IMR-90 (cell line): ENCODE measurements around the gene KIRREL1. TPM values are rescaled to one million over a fixed set of nuclear protein-coding genes. Genes with fewer than 3 reads are reported as not detected.

Experiments
- ATAC-seq: fragments of 200-7000 bp; cut with Tn5 transposase; 2 replicates; pipeline ENCODE4 v1.9.1; 2020; ENCODE audit warnings: low read depth, mild to moderate bottlenecking, moderate library complexity
- BruUV-seq: library from RNA; stranded (reverse); fragments of 400-500 nt; replicated peaks from 2 replicates; lab custom pipeline; 2021; lab: Mats Ljungman, UMichigan
- CTCF ChIA-PET: fragments of 300-600 bp; formaldehyde crosslinking; extraction: SDS; loops from one replicate; lab custom pipeline; 2021; ENCODE audit warnings: antibody characterized with exemption; lab: Yijun Ruan, JAX
- POLR2A ChIA-PET: fragments of 300-600 bp; sonication (Branson Sonifier 250); formaldehyde crosslinking; loops from one replicate; lab custom pipeline; 2022; ENCODE audit warnings: antibody characterized with exemption; ENCODE audit not compliant: unreplicated experiment; lab: Charles Lee
- DNase-seq: peaks from one replicate; pipeline ENCODE4 v3.0.0; 2013
- H2AFZ ChIP-seq: replicated peaks from 2 replicates; pipeline ENCODE3; 2013; ENCODE audit warnings: low read length, mild to moderate bottlenecking; ENCODE audit not compliant: poor library complexity
- H2AK5ac ChIP-seq: 2 replicates; pipeline ENCODE4 v1.6.1; 2013; ENCODE audit warnings: low read depth, low read length, inconsistent platforms
- H2AK9ac ChIP-seq: replicated peaks from 2 replicates; pipeline ENCODE3; 2013; ENCODE audit warnings: mild to moderate bottlenecking, low read depth, low read length, moderate library complexity; ENCODE audit not compliant: poor library complexity
- H2BK120ac ChIP-seq: 2 replicates; pipeline ENCODE4 v1.6.1; 2013; ENCODE audit warnings: low read depth, low read length, inconsistent platforms
- H2BK15ac ChIP-seq: 3 replicates; pipeline ENCODE4 v1.6.1; 2013; ENCODE audit warnings: low read depth, low read length, inconsistent platforms
- H2BK20ac ChIP-seq: 2 replicates; pipeline ENCODE4 v1.6.1; 2013; ENCODE audit warnings: low read depth, mild to moderate bottlenecking, inconsistent platforms, low read length, moderate library complexity
- H2BK5ac ChIP-seq: 2 replicates; pipeline ENCODE4 v1.6.1; 2013; ENCODE audit warnings: mild to moderate bottlenecking, low read depth, low read length, inconsistent platforms; ENCODE audit not compliant: poor library complexity, severe bottlenecking
- H3K14ac ChIP-seq: replicated peaks from 2 replicates; pipeline ENCODE4 v1.6.1; 2013; ENCODE audit warnings: low read depth, low read length, inconsistent platforms
- H3K18ac ChIP-seq: 2 replicates; pipeline ENCODE4 v1.6.1; 2013; ENCODE audit warnings: low read depth, low read length, control low read depth
- H3K23ac ChIP-seq: 2 replicates; pipeline ENCODE4 v1.6.1; 2013; ENCODE audit warnings: low read depth, low read length, inconsistent platforms
- H3K27ac ChIP-seq: 2 replicates; pipeline ENCODE4 v1.5.1; 2013; ENCODE audit warnings: mild to moderate bottlenecking, control low read depth, low read length; ENCODE audit not compliant: insufficient read depth
- H3K27me3 ChIP-seq: 2 replicates; pipeline ENCODE4 v1.6.1; 2013; ENCODE audit warnings: low read length; ENCODE audit not compliant: control insufficient read depth, insufficient read depth
- H3K36me3 ChIP-seq: 2 replicates; pipeline ENCODE4 v1.6.1; 2013; ENCODE audit warnings: low read length, mixed read lengths; ENCODE audit not compliant: control insufficient read depth, insufficient read depth
- H3K4ac ChIP-seq: 2 replicates; pipeline ENCODE4 v1.6.1; 2013; ENCODE audit warnings: low read depth, low read length, inconsistent platforms
- H3K4me1 ChIP-seq: 2 replicates; pipeline ENCODE4 v1.6.1; 2013; ENCODE audit warnings: low read length, mixed read lengths; ENCODE audit not compliant: control insufficient read depth, insufficient read depth
- H3K4me2 ChIP-seq: 2 replicates; pipeline ENCODE4 v1.6.1; 2013; ENCODE audit warnings: low read depth, mild to moderate bottlenecking, control low read depth, low read length, moderate library complexity
- H3K4me3 ChIP-seq: 2 replicates; pipeline ENCODE4 v1.5.1; 2013; ENCODE audit warnings: low read depth, mild to moderate bottlenecking, control low read depth, low read length, moderate library complexity; ENCODE audit not compliant: insufficient read depth
- H3K56ac ChIP-seq: 2 replicates; pipeline ENCODE4 v1.6.1; 2013; ENCODE audit warnings: low read length, inconsistent platforms; ENCODE audit not compliant: insufficient read depth; ENCODE audit errors: extremely low read depth
- H3K79me1 ChIP-seq, 2 experiments: 2 replicates each; pipeline ENCODE4 v1.6.1; 2013; ENCODE audit warnings: low read length in 2 of 2, inconsistent platforms in 1 of 2, low read depth in 1 of 2
- H3K9ac ChIP-seq: 2 replicates; pipeline ENCODE4 v1.6.1; 2013; ENCODE audit warnings: low read depth, low read length, control low read depth
- H3K9me1 ChIP-seq: 2 replicates; pipeline ENCODE4 v1.6.1; 2013; ENCODE audit warnings: low read length, inconsistent platforms; ENCODE audit not compliant: insufficient read depth
- H3K9me3 ChIP-seq: 2 replicates; pipeline ENCODE4 v1.6.1; 2013; ENCODE audit warnings: low read length; ENCODE audit not compliant: control insufficient read depth, insufficient read depth
- H4K20me1 ChIP-seq: 2 replicates; pipeline ENCODE4 v1.6.1; 2013; ENCODE audit warnings: low read length, inconsistent platforms; ENCODE audit not compliant: insufficient read depth
- H4K5ac ChIP-seq: 2 replicates; pipeline ENCODE4 v1.6.1; 2013; ENCODE audit warnings: mild to moderate bottlenecking, low read depth, low read length, control low read depth
- H4K8ac ChIP-seq, 2 experiments: 2 replicates each; pipeline ENCODE4 v1.6.1; 2013; ENCODE audit warnings: low read depth in 2 of 2, low read length in 2 of 2, control low read depth in 1 of 2, inconsistent platforms in 1 of 2
- H4K91ac ChIP-seq: 2 replicates; pipeline ENCODE4 v1.6.1; 2013; ENCODE audit warnings: low read depth, low read length, inconsistent platforms; ENCODE audit not compliant: insufficient read depth
- BHLHE40 ChIP-seq: fragments of 150-350 bp; IDR thresholded peaks from 2 replicates; pipeline ENCODE4 v1.6.1; 2016; ENCODE audit warnings: mild to moderate bottlenecking, low read depth, low read length
- CEBPB ChIP-seq: IDR thresholded peaks from 2 replicates; pipeline ENCODE4 v1.6.1; 2012; ENCODE audit warnings: low read depth, low read length, improper control_type of control experiment
- CHD1 ChIP-seq: IDR thresholded peaks from 2 replicates; pipeline ENCODE4 v1.6.1; 2012; ENCODE audit warnings: low read depth, low read length, improper control_type of control experiment
- CTCF ChIP-seq: conservative IDR thresholded peaks from 2 replicates; pipeline ENCODE4 v1.5.1; 2012; ENCODE audit warnings: mild to moderate bottlenecking, low read depth, low read length, improper control_type of control experiment
- FOS ChIP-seq: fragments of 150-350 bp; IDR thresholded peaks from 2 replicates; pipeline ENCODE4 v1.6.1; 2016; ENCODE audit warnings: low read depth, low read length
- MAFK ChIP-seq: IDR thresholded peaks from 2 replicates; pipeline ENCODE4 v1.6.1; 2012; ENCODE audit warnings: low read depth, low read length, improper control_type of control experiment
- MAZ ChIP-seq: IDR thresholded peaks from 2 replicates; pipeline ENCODE4 v1.6.1; 2012; ENCODE audit warnings: low read depth, mild to moderate bottlenecking, low read length, improper control_type of control experiment, moderate library complexity, borderline replicate concordance
- MXI1 ChIP-seq: IDR thresholded peaks from 2 replicates; pipeline ENCODE4 v1.6.1; 2012; ENCODE audit warnings: low read depth, mild to moderate bottlenecking, low read length, moderate library complexity, borderline replicate concordance
- RAD21 ChIP-seq: IDR thresholded peaks from 2 replicates; pipeline ENCODE4 v1.6.1; 2012; ENCODE audit warnings: low read length, improper control_type of control experiment
- RCOR1 ChIP-seq: IDR thresholded peaks from 2 replicates; pipeline ENCODE4 v1.6.1; 2012; ENCODE audit warnings: mild to moderate bottlenecking, low read length, improper control_type of control experiment; ENCODE audit not compliant: insufficient replicate concordance
- RFX5 ChIP-seq: IDR thresholded peaks from 2 replicates; pipeline ENCODE4 v1.8.0; 2012; ENCODE audit warnings: low read depth, mild to moderate bottlenecking, low read length, moderate library complexity
- SMC3 ChIP-seq: fragments of 150-350 bp; IDR thresholded peaks from 2 replicates; pipeline ENCODE4 v1.6.1; 2016; ENCODE audit warnings: low read depth, mild to moderate bottlenecking, antibody characterized with exemption, low read length, moderate library complexity
- USF2 ChIP-seq: fragments of 150-350 bp; IDR thresholded peaks from 2 replicates; pipeline ENCODE4 v1.6.1; 2017; ENCODE audit warnings: mild to moderate bottlenecking, antibody characterized with exemption, low read length, low read depth
- WGBS, 2 experiments: methylation state at CpG; one replicate each; pipeline versions ENCODE4 v1.1.5 to v1.1.7; 2013; ENCODE audit warnings: missing lambda C conversion rate in 2 of 2; ENCODE audit not compliant: insufficient read length in 1 of 2; ENCODE audit errors: extremely low coverage in 2 of 2; 5-methylcytosine and 5-hydroxymethylcytosine counted together
- dilution Hi-C: fragments of 300-500 bp; cut with HindIII; formaldehyde crosslinking; loops from one replicate; pipeline ENCODE4 v1.14.3; 2018; ENCODE audit warnings: low sequenced_read_pairs; ENCODE audit not compliant: unreplicated experiment
- in situ Hi-C: fragments of 300-500 bp; cut with MboI; formaldehyde crosslinking; loops from 3 replicates; pipeline ENCODE4 v1.14.3; 2019; ENCODE audit warnings: low sequenced_read_pairs, inconsistent platforms, mixed read lengths
- intact Hi-C: fragments of 100-400 bp; cut with micrococcal nuclease; formaldehyde crosslinking; loops from 2 replicates; pipeline ENCODE4 v1.10.0; 2022
- polyA plus RNA-seq, 3 experiments: library from polyadenylated mRNA; depleted of rRNA; stranded (reverse); fragments of >200 nt; gene quantifications; 2 replicates each; pipeline ENCODE4 v1.2.3, GENCODE V29; 2012; ENCODE audit warnings: low replicate concordance in 1 of 3
- total RNA-seq: library from RNA; depleted of rRNA; stranded (reverse); fragments of >200 nt; gene quantifications from 2 replicates; pipeline ENCODE4 v1.2.3, GENCODE V29; 2012

KIRREL1 gene
- total and polyA plus RNA-seq, 2 of the 4 experiments (the other 2 are of a cell fraction), result 58.1 to 64.7 TPM

- no peak for TF ChIP-seq FOS
- no peak for TF ChIP-seq SMC3
- no peak for TF ChIP-seq CHD1
- no peak for TF ChIP-seq USF2
- TF ChIP-seq CTCF, result no peak
- no peak for TF ChIP-seq CEBPB
- no peak for TF ChIP-seq MAFK
- TF ChIP-seq BHLHE40, result no peak
- TF ChIP-seq RFX5, result no peak
- TF ChIP-seq MAZ, result no peak
- no peak for TF ChIP-seq MXI1
- no peak for TF ChIP-seq RAD21
- TF ChIP-seq RCOR1, result no peak
- H3K79me1 ChIP-seq, result peaks cover 59 to 100% of the 10 kb centered on the region in 2 experiments
- no peak overlapping the region for H2BK5ac ChIP-seq
- ATAC-seq (no peak), DNase-seq (no peak)
- no peak overlapping the region for H4K8ac ChIP-seq
- BruUV-seq, result no TSS peak
- ChIA-PET CTCF (no interaction called here), POLR2A (no interaction called here)
- no peak overlapping the region for H3K14ac ChIP-seq
- H3K27ac ChIP-seq, result no peak overlapping the region
- peaks cover 18% of the 10 kb centered on the region for H3K4me1 ChIP-seq
- no peak overlapping the region for H3K4ac ChIP-seq
- no peak overlapping the region for H3K4me3 ChIP-seq
- no peaks in the 10 kb centered on the region for H3K27me3 ChIP-seq
- H3K9me1 ChIP-seq, result peaks cover 55% of the 10 kb centered on the region
- H3K18ac ChIP-seq, result no peak overlapping the region
- H3K56ac ChIP-seq, result no peak overlapping the region
- H3K36me3 ChIP-seq, result peaks cover 32% of the 10 kb centered on the region
- H3K9me3 ChIP-seq, result no peaks in the 10 kb centered on the region
- in situ Hi-C loops (no loop called here), dilution Hi-C loops (no loop called here), intact Hi-C loops (no loop called here)
- H2AK5ac ChIP-seq, result peak overlapping the region; percentile 3; the same call in 1 of the 2 replicates
- no peak overlapping the region for H4K5ac ChIP-seq
- no peak overlapping the region for H2BK15ac ChIP-seq
- no peak overlapping the region for H2BK20ac ChIP-seq
- H4K91ac ChIP-seq, result no peak overlapping the region
- no peak overlapping the region for H3K9ac ChIP-seq
- WGBS, 2 experiments, result 57% methylated on average over 1 of the region's 10 CpGs; no CpG with 5 or more reads in 1 of the 2 experiments
- H4K20me1 ChIP-seq, result peaks cover 100% of the 10 kb centered on the region
- H3K23ac ChIP-seq, result no peak overlapping the region
- H2AFZ ChIP-seq, result no peak overlapping the region
- peak overlapping the region; percentile 35 for H2AK9ac ChIP-seq
- H3K4me2 ChIP-seq, result no peak overlapping the region
- no peak overlapping the region for H2BK120ac ChIP-seq
These were observed 65.0 kb downstream of the KIRREL1 start for GRCh38 chr1:158058237-158058985.
